HepG2 (cell line): Measurements from ENCODE around the gene TEX22.

Experiments
- KDM3A ChIP-seq: IDR thresholded peaks from 2 replicates; pipeline ENCODE4 v1.6.1; 2018; ENCODE audit warnings: low read depth, missing compliant biosample characterization
- TF ChIP-seq, protein P1 (sequence below): sonication (generic); formaldehyde crosslinking; IDR thresholded peaks from 2 replicates; pipeline ENCODE4 v1.5.0; 2020; ENCODE audit warnings: mild to moderate bottlenecking, missing genetic modification reagents, moderate library complexity

DNA sequence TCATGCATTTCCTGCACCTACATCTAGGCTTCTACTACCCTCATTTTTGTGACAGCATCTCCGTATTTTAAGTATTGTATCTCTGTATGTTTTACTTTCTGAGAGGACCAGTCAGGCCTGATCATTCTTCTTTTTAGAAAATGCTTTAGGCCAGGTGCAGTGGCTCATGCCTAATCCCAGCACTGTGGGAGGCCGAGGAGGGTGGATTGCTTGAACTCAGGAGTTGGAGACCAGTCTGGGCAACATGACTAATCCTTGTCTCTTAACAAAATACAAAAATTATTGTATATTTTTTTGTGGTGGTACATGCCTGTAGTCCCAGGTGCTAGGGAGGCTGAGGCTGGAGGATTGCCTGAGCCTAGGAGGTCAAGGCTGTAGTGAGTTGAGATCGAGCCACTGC, 46.9 kb upstream of the TEX22 start:
- no peak for TF ChIP-seq KDM3A (CRISPR knock-in tag)
- TF ChIP-seq, protein P1, sequence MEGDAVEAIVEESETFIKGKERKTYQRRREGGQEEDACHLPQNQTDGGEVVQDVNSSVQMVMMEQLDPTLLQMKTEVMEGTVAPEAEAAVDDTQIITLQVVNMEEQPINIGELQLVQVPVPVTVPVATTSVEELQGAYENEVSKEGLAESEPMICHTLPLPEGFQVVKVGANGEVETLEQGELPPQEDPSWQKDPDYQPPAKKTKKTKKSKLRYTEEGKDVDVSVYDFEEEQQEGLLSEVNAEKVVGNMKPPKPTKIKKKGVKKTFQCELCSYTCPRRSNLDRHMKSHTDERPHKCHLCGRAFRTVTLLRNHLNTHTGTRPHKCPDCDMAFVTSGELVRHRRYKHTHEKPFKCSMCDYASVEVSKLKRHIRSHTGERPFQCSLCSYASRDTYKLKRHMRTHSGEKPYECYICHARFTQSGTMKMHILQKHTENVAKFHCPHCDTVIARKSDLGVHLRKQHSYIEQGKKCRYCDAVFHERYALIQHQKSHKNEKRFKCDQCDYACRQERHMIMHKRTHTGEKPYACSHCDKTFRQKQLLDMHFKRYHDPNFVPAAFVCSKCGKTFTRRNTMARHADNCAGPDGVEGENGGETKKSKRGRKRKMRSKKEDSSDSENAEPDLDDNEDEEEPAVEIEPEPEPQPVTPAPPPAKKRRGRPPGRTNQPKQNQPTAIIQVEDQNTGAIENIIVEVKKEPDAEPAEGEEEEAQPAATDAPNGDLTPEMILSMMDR (CRISPR knock-in tag): no peak
